SK-N-SH (cell line): ENCODE data around the gene AHR. TPM values are rescaled to one million over a fixed set of nuclear protein-coding genes. Genes with fewer than 3 reads are reported as not detected.

Experiments used
- CTCF ChIA-PET: fragments of 300-600, 350-600 bp; formaldehyde crosslinking; extraction: SDS; loops from one replicate; lab custom pipeline; 2021; lab: Yijun Ruan, JAX
- POLR2A ChIA-PET: fragments of 350-600 bp; sonication (Branson Sonifier 250); formaldehyde crosslinking; extraction: SDS; loops from one replicate; lab custom pipeline; 2020; ENCODE audit warnings: antibody characterized with exemption, inconsistent platforms; lab: Yijun Ruan, JAX
- DNase-seq: peaks from one replicate; pipeline ENCODE4 v3.0.0; 2012
- H2AFZ ChIP-seq: fragments of 200-600 bp; sonication (generic); 2 replicates; pipeline ENCODE4 v1.8.1; 2016; ENCODE audit warnings: antibody characterized with exemption, mild to moderate bottlenecking, low read depth
- H3F3A ChIP-seq: fragments of 200-600 bp; sonication (generic); replicated peaks from 2 replicates; pipeline ENCODE3; 2016; ENCODE audit warnings: antibody characterized with exemption, mild to moderate bottlenecking; ENCODE audit not compliant: insufficient read depth
- H3K27ac ChIP-seq, 2 experiments: fragments of 200-500 bp in 1 of 2; fragments of 200-600 bp in 1 of 2; sonication (Bioruptor generic) in 1 of 2; sonication (generic), shearing (Covaris generic) in 1 of 2; 2 replicates each; pipeline versions ENCODE4 v1.5.1 to v1.6.1; 2014 to 2016; ENCODE audit warnings: low read depth in 2 of 2, inconsistent platforms in 1 of 2, low read length in 1 of 2, mild to moderate bottlenecking in 1 of 2, mixed read lengths in 1 of 2
- H3K27me3 ChIP-seq: fragments of 200-600 bp; sonication (generic), shearing (Covaris generic); 2 replicates; pipeline ENCODE4 v1.6.1; 2016; ENCODE audit warnings: mixed run types; ENCODE audit not compliant: insufficient read depth
- H3K36me3 ChIP-seq, 2 experiments: fragments of 200-500 bp in 1 of 2; fragments of 200-600 bp in 1 of 2; sonication (Bioruptor generic) in 1 of 2; sonication (generic) in 1 of 2; replicated peaks in 1 of 2; 2 replicates each; pipeline versions ENCODE3 to v1.5.1; 2014 to 2016; ENCODE audit warnings: low read length in 1 of 2, mild to moderate bottlenecking in 1 of 2; ENCODE audit not compliant: insufficient read depth in 2 of 2, control insufficient read depth in 1 of 2
- H3K4me1 ChIP-seq, 2 experiments: fragments of 200-500 bp in 1 of 2; fragments of 200-600 bp in 1 of 2; sonication (Bioruptor generic) in 1 of 2; sonication (generic), shearing (Covaris generic) in 1 of 2; 2 replicates each; pipeline versions ENCODE4 v1.5.1 to v1.6.1; 2014 to 2016; ENCODE audit warnings: low read depth in 1 of 2, low read length in 1 of 2, mixed run types in 1 of 2; ENCODE audit not compliant: insufficient read depth in 2 of 2, control insufficient read depth in 1 of 2
- H3K4me2 ChIP-seq: fragments of 200-600 bp; sonication (generic), shearing (Covaris generic); 2 replicates; pipeline ENCODE4 v1.6.1; 2017; ENCODE audit warnings: mixed run types
- H3K4me3 ChIP-seq, 2 experiments: fragments of 200-500 bp in 1 of 2; fragments of 200-600 bp in 1 of 2; sonication (Bioruptor generic) in 1 of 2; sonication (generic), shearing (Covaris generic) in 1 of 2; 2 replicates each; pipeline versions ENCODE4 v1.5.1 to v1.8.1; 2014 to 2016; ENCODE audit warnings: low read depth in 2 of 2, inconsistent platforms in 1 of 2, low read length in 1 of 2, mild to moderate bottlenecking in 1 of 2, mixed read lengths in 1 of 2, moderate library complexity in 1 of 2
- H3K79me2 ChIP-seq: fragments of 200-600 bp; sonication (generic); 2 replicates; pipeline ENCODE4 v1.8.1; 2017; ENCODE audit warnings: mild to moderate bottlenecking; ENCODE audit not compliant: insufficient read depth
- H3K9ac ChIP-seq: fragments of 200-600 bp; sonication (generic); 2 replicates; pipeline ENCODE4 v1.6.1; 2017; ENCODE audit warnings: mixed run types
- H3K9me2 ChIP-seq: fragments of 200-600 bp; sonication (generic); 2 replicates; pipeline ENCODE4 v1.6.1; 2017; ENCODE audit warnings: mixed run types
- H3K9me3 ChIP-seq: fragments of 200-600 bp; sonication (generic); 2 replicates; pipeline ENCODE4 v1.6.1; 2017; ENCODE audit warnings: mixed run types, mild to moderate bottlenecking, moderate library complexity
- H4K20me1 ChIP-seq: fragments of 200-600 bp; sonication (generic); 2 replicates; pipeline ENCODE4 v1.6.1; 2017; ENCODE audit warnings: mild to moderate bottlenecking, mixed run types; ENCODE audit not compliant: insufficient read depth
- CHD2 ChIP-seq: fragments of 150-350 bp; IDR thresholded peaks from 2 replicates; pipeline ENCODE4 v1.6.1; 2018; ENCODE audit warnings: low read length; ENCODE audit not compliant: partially characterized antibody
- CTCF ChIP-seq: fragments of 200-600 bp; sonication (generic); IDR thresholded peaks from 2 replicates; pipeline ENCODE4 v1.6.1; 2017; ENCODE audit warnings: antibody characterized with exemption, mild to moderate bottlenecking, moderate library complexity
- ELF1 ChIP-seq: IDR thresholded peaks from 2 replicates; pipeline ENCODE4 v1.4.0; 2012
- EP300 ChIP-seq, 2 experiments: IDR thresholded peaks; 2 replicates each; pipeline versions ENCODE4 v1.4.0 to v1.6.1; 2012; ENCODE audit warnings: borderline replicate concordance in 1 of 2, low read depth in 1 of 2, low read length in 1 of 2
- EZH2phosphoT487 ChIP-seq: fragments of 200-600 bp; sonication (generic); IDR thresholded peaks from 2 replicates; pipeline ENCODE4 v1.6.1; 2017; ENCODE audit warnings: low read depth, mixed run types, mild to moderate bottlenecking, antibody characterized with exemption, moderate library complexity, borderline replicate concordance
- FOSL2 ChIP-seq: IDR thresholded peaks from 2 replicates; pipeline ENCODE4 v1.4.0; 2012; ENCODE audit warnings: low read depth, mild to moderate bottlenecking, moderate library complexity, borderline replicate concordance
- GABPA ChIP-seq: IDR thresholded peaks from 2 replicates; pipeline ENCODE4 v1.4.0; 2012; ENCODE audit warnings: low read depth, mild to moderate bottlenecking
- JUND ChIP-seq: IDR thresholded peaks from 2 replicates; pipeline ENCODE4 v1.4.0; 2012
- MEF2A ChIP-seq: IDR thresholded peaks from 2 replicates; pipeline ENCODE4 v1.4.0; 2012; ENCODE audit warnings: low read depth, borderline replicate concordance
- MXI1 ChIP-seq: IDR thresholded peaks from 2 replicates; pipeline ENCODE4 v1.6.1; 2012; ENCODE audit warnings: mild to moderate bottlenecking, low read depth, low read length, improper control_type of control experiment
- NRF1 ChIP-seq: IDR thresholded peaks from 2 replicates; pipeline ENCODE4 v1.6.1; 2012; ENCODE audit warnings: low read depth, mild to moderate bottlenecking, low read length
- SIN3A ChIP-seq: IDR thresholded peaks from 2 replicates; pipeline ENCODE4 v1.6.1; 2012; ENCODE audit warnings: low read depth, mild to moderate bottlenecking, low read length, moderate library complexity, borderline replicate concordance
- TCF12 ChIP-seq: IDR thresholded peaks from 2 replicates; pipeline ENCODE4 v1.4.0; 2012
- TEAD4 ChIP-seq: IDR thresholded peaks from 2 replicates; pipeline ENCODE4 v1.4.0; 2012; ENCODE audit warnings: mild to moderate bottlenecking, borderline replicate concordance; ENCODE audit not compliant: insufficient read depth
- YY1 ChIP-seq: IDR thresholded peaks from 2 replicates; pipeline ENCODE4 v1.4.0; 2012; ENCODE audit warnings: low read depth, mild to moderate bottlenecking
- WGBS: methylation state at CpG from one replicate; pipeline ENCODE4 v1.1.6; 2017; ENCODE audit warnings: low lambda C conversion rate; 5-methylcytosine and 5-hydroxymethylcytosine counted together
- polyA plus RNA-seq, 3 experiments: library from polyadenylated mRNA; depleted of rRNA; stranded (reverse); fragments of >200 nt; gene quantifications; 2 replicates each; pipeline ENCODE4 v1.2.3, GENCODE V29; 2012
- TF ChIP-seq, protein P1 (sequence below): IDR thresholded peaks from 2 replicates; pipeline ENCODE4 v1.4.0; 2012; ENCODE audit warnings: low read depth

AHR gene
- polyA plus RNA-seq, 1 of the 3 experiments (the other 2 are of a cell fraction) = not detected

DNA sequence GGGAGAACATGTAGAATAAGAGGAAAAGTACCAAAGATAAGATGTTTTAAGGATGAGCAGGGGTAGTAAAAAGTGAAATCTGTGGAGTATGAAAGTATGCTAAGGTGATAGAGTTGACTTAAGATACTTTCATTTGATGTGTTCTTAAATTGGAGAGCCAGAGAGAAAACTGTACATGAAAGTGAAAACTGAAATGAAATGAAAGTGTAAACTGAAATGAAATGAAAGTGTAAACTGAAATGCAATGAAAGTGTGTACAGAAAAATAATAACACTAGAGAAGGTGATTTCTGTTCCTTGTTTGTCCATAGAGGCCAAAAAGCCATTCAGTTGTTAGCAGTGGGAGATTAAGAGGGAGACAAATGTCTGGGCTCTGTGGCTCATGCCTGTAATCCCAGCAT lies 17.5 kb downstream of the AHR start:
- Histone ChIP-seq H3K9me3 (no peaks in the 10 kb centered on the region), H3K4me1 (no peaks in the 10 kb centered on the region), H3K36me3 (no peaks in the 10 kb centered on the region), H3F3A (no peaks in the 10 kb centered on the region), H2AFZ (no peak overlapping the region), H3K79me2 (no peaks in the 10 kb centered on the region), H3K4me2 (no peak overlapping the region), H3K27ac (no peak overlapping the region), H3K9ac (no peak overlapping the region), H3K27me3 (peaks cover 41% of the 10 kb centered on the region; the same call in 1 of the 2 replicates), H4K20me1 (no peaks in the 10 kb centered on the region), H3K9me2 (no peaks in the 10 kb centered on the region), H3K4me3 (no peak overlapping the region)
- POLR2A ChIA-PET = no interaction called here
- no peak for DNase-seq
- CTCF ChIA-PET = interaction anchor here (1.4 kb wide), 1 partner anchor 14 kb away, joined by 6 read pairs; no protein-coding TSS in a partner anchor
- TF ChIP-seq ELF1 (no peak), MXI1 (no peak), MEF2A (no peak), TEAD4 (no peak), CHD2 (no peak), EZH2phosphoT487 (no peak), FOSL2 (no peak), CTCF (no peak), JUND (no peak), EP300 (IDR thresholded peaks at IDR 0.05; ENCODE audit: borderline replicate concordance in 1 of 2, low read depth in 1 of 2, low read length in 1 of 2) (no peak), TCF12 (no peak), YY1 (no peak), NRF1 (no peak), SIN3A (no peak)
- TF ChIP-seq, protein P1, sequence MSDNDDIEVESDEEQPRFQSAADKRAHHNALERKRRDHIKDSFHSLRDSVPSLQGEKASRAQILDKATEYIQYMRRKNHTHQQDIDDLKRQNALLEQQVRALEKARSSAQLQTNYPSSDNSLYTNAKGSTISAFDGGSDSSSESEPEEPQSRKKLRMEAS = no peak

DNA sequence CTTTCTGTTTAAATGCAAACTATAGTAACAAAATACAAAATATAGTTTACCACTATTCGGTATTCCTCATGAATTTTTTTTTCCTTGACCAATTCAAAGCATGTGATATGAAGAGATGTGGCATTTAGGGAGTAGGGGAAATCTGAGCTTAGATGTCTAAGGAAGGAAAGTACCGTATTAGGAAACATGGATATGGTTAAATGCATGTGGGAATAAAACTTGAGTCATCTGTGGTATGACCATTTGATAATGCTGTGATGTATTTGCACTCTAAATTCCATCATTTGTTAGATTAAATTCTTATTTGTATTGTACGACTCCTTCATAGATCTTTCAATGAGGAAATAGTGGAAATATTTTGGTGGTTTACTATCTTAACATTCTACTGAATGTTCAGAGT lies 19.7 kb downstream of the AHR start:
- no peak overlapping the region for H3K9ac ChIP-seq
- H3K79me2 ChIP-seq = no peaks in the 10 kb centered on the region
- no peaks in the 10 kb centered on the region for H3F3A ChIP-seq
- no peaks in the 10 kb centered on the region for H3K9me2 ChIP-seq
- no peaks in the 10 kb centered on the region for H4K20me1 ChIP-seq
- H3K4me2 ChIP-seq = no peak overlapping the region
- ChIA-PET POLR2A (no interaction called here), CTCF (no interaction called here)
- WGBS = 0% methylated on average over 3 of the region's 3 CpGs
- no peaks in the 10 kb centered on the region for H3K36me3 ChIP-seq
- no peak overlapping the region for H3K4me3 ChIP-seq
- no peak for DNase-seq
- H3K4me1 ChIP-seq = no peaks in the 10 kb centered on the region; a peak in 1 of 4 replicates
- H3K27me3 ChIP-seq = peaks cover 25% of the 10 kb centered on the region; the same call in 1 of the 2 replicates
- H2AFZ ChIP-seq = no peak overlapping the region
- H3K27ac ChIP-seq = no peak overlapping the region
- no peaks in the 10 kb centered on the region for H3K9me3 ChIP-seq
- no peak for TF ChIP-seq GABPA
